A673 (cell line): ENCODE measurements around the gene CNTNAP4. TPM values are rescaled to one million over a fixed set of nuclear protein-coding genes. Genes with fewer than 3 reads are reported as not detected.

Experiments used
- BruUV-seq: library from RNA; stranded (reverse); fragments of 400-500 nt; replicated peaks from 2 replicates; lab custom pipeline; 2021; lab: Mats Ljungman, UMichigan
- CTCF ChIA-PET: fragments of 300-600 bp; sonication (Branson Sonifier 250); formaldehyde crosslinking; loops from one replicate; lab custom pipeline; 2022; ENCODE audit warnings: antibody characterized with exemption; lab: Charles Lee
- POLR2A ChIA-PET: fragments of 300-600 bp; sonication (Branson Sonifier 250); formaldehyde crosslinking; loops from one replicate; lab custom pipeline; 2022; ENCODE audit warnings: antibody characterized with exemption; ENCODE audit not compliant: low non-redundant PET; lab: Charles Lee
- DNase-seq: peaks from one replicate; pipeline ENCODE4 v3.0.0-alpha.2; 2015; ENCODE audit warnings: low spot score
- H3K27ac ChIP-seq: fragments of 200-600 bp; sonication (generic); 2 replicates; pipeline ENCODE4 v1.5.1; 2016; ENCODE audit warnings: mixed run types, low read depth, mild to moderate bottlenecking, mixed read lengths, antibody characterized with exemption, low read length; ENCODE audit not compliant: poor library complexity, severe bottlenecking
- H3K27me3 ChIP-seq: fragments of 200-600 bp; sonication (generic); replicated peaks from 2 replicates; pipeline ENCODE4 v1.6.1; 2017; ENCODE audit warnings: mixed run types, low read depth, mild to moderate bottlenecking, mixed read lengths, antibody characterized with exemption, low read length; ENCODE audit not compliant: insufficient read depth, poor library complexity
- H3K36me3 ChIP-seq: fragments of 200-600 bp; sonication (generic); 2 replicates; pipeline ENCODE4 v1.6.1; 2016; ENCODE audit warnings: mixed run types, mild to moderate bottlenecking, mixed read lengths, antibody characterized with exemption, low read length; ENCODE audit not compliant: insufficient read depth, poor library complexity, severe bottlenecking
- H3K4me1 ChIP-seq: fragments of 200-600 bp; sonication (generic); 2 replicates; pipeline ENCODE4 v1.6.1; 2017; ENCODE audit warnings: mixed run types, mild to moderate bottlenecking, mixed read lengths, antibody characterized with exemption, low read length; ENCODE audit not compliant: insufficient read depth, poor library complexity, severe bottlenecking
- H3K4me3 ChIP-seq: fragments of 200-600 bp; sonication (generic); 2 replicates; pipeline ENCODE4 v1.5.1; 2016; ENCODE audit warnings: low read depth, mixed run types, mild to moderate bottlenecking, mixed read lengths, low read length; ENCODE audit not compliant: poor library complexity, severe bottlenecking
- H3K9me3 ChIP-seq: fragments of 200-600 bp; sonication (generic); 2 replicates; pipeline ENCODE4 v1.6.1; 2016; ENCODE audit warnings: mixed run types, low read depth, mild to moderate bottlenecking, mixed read lengths, antibody characterized with exemption, low read length; ENCODE audit not compliant: poor library complexity, severe bottlenecking
- EZH2 ChIP-seq: fragments of 200-600 bp; sonication (generic); IDR thresholded peaks from 2 replicates; pipeline ENCODE4 v1.6.1; 2017; ENCODE audit warnings: borderline replicate concordance, low read depth, mild to moderate bottlenecking, mixed read lengths, antibody characterized with exemption, low read length; ENCODE audit not compliant: poor library complexity, severe bottlenecking
- intact Hi-C: fragments of 100-400 bp; cut with micrococcal nuclease; formaldehyde crosslinking; loops from one replicate; pipeline ENCODE4 v1.10.0; 2022; ENCODE audit not compliant: unreplicated experiment
- total RNA-seq: library from RNA; stranded (reverse); gene quantifications from 2 replicates; pipeline ENCODE4 v1.2.3, GENCODE V29; 2021
- TF ChIP-seq, protein P1 (sequence below): fragments of 300-800, 200-600 bp; sonication (generic); conservative IDR thresholded peaks from 2 replicates; pipeline ENCODE4 v1.5.1; 2017; ENCODE audit warnings: low read depth, mild to moderate bottlenecking, antibody characterized with exemption, low read length, moderate library complexity, mixed read lengths

CNTNAP4 gene
- total RNA-seq, 1 experiment from 2014 or later = not detected

DNA sequence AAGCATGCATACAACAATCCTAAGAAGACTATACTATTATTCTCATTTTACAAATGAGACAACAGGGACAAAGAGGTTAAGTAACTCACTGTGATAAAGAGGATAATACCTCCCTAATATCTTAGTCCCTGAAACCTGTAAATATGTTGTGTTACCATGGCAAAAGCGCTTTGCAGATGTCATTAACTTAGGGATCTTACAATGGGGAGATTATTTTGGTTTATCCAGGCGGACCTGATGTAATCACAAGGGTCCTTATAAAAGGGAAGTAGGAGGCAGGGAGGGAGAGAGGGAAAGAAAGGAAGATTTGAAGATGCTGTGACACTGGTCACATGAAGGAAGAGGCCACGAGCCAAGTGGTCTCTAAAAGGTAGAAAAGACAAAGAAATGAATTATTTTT is 164.7 kb downstream of the CNTNAP4 start:
- POLR2A ChIA-PET = no interaction called here
- intact Hi-C loops = no loop called here

DNA sequence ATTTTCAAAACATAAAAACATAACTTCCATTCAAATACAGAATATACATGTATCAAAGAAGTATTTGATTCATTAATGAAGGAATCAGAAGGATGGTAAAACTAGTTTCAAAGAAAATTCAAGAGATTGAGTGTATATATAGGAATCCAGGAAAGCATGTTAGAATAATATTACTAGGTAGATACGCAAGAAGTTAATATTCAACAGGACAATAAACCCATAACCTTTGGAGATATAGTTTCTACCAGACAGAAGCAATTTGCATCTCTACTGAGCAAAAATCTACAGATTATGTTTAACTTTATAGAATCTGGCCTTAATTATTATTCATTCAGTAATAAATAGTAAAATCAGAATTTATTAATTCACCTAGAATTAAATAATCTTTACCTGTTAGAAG is 166.8 kb downstream of the CNTNAP4 start:
- Histone ChIP-seq H3K36me3 (no peaks in the 10 kb centered on the region), H3K4me3 (no peak overlapping the region), H3K27me3 (peaks cover 7% of the 10 kb centered on the region), H3K4me1 (no peaks in the 10 kb centered on the region), H3K9me3 (no peaks in the 10 kb centered on the region), H3K27ac (no peak overlapping the region)
- CTCF ChIA-PET = no interaction called here
- no peak for DNase-seq
- BruUV-seq = no TSS peak
- POLR2A ChIA-PET = no interaction called here
- intact Hi-C loops = no loop called here
- no peak for TF ChIP-seq EZH2
- TF ChIP-seq, protein P1, sequence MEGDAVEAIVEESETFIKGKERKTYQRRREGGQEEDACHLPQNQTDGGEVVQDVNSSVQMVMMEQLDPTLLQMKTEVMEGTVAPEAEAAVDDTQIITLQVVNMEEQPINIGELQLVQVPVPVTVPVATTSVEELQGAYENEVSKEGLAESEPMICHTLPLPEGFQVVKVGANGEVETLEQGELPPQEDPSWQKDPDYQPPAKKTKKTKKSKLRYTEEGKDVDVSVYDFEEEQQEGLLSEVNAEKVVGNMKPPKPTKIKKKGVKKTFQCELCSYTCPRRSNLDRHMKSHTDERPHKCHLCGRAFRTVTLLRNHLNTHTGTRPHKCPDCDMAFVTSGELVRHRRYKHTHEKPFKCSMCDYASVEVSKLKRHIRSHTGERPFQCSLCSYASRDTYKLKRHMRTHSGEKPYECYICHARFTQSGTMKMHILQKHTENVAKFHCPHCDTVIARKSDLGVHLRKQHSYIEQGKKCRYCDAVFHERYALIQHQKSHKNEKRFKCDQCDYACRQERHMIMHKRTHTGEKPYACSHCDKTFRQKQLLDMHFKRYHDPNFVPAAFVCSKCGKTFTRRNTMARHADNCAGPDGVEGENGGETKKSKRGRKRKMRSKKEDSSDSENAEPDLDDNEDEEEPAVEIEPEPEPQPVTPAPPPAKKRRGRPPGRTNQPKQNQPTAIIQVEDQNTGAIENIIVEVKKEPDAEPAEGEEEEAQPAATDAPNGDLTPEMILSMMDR = no peak

More for the DNA sequence above, 164.7 kb downstream of the CNTNAP4 start:
- H3K9me3 ChIP-seq = no peaks in the 10 kb centered on the region
- H3K36me3 ChIP-seq = no peaks in the 10 kb centered on the region
- peaks cover 22% of the 10 kb centered on the region for H3K27me3 ChIP-seq
- no peak overlapping the region for H3K4me3 ChIP-seq
- no peak for DNase-seq
- no peaks in the 10 kb centered on the region for H3K4me1 ChIP-seq
- no TSS peak for BruUV-seq
- no peak overlapping the region for H3K27ac ChIP-seq
- CTCF ChIA-PET = no interaction called here
- TF ChIP-seq EZH2 = no peak
- TF ChIP-seq, protein P1 = no peak

DNA sequence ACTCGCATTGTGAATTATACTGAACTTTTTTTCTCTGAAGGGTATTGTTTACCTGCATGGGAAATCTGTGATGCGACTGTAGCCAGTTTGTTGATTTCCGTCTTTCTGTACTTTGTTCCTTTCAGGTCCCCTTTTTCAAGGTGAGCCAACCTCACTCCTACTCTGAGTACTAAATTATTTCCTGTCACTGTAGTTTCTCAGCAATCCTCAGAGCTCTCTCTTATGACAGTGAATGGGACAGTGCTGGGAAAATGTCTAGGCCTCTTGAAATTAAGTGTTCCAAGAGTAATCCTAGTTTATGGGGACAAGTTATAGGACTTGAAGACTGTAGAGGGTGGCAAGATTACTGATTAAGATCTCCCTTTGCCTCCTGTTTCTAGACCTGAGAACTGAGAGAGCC is 167.6 kb downstream of the CNTNAP4 start:
- peaks cover 2% of the 10 kb centered on the region for H3K27me3 ChIP-seq
- BruUV-seq = no TSS peak
- intact Hi-C loops = no loop called here
- TF ChIP-seq, protein P1 = no peak
- no peak for TF ChIP-seq EZH2
- CTCF ChIA-PET = no interaction called here
- POLR2A ChIA-PET = no interaction called here
- H3K4me3 ChIP-seq = no peak overlapping the region
- no peaks in the 10 kb centered on the region for H3K9me3 ChIP-seq
- no peak overlapping the region for H3K27ac ChIP-seq
- DNase-seq = no peak
- no peaks in the 10 kb centered on the region for H3K4me1 ChIP-seq
- H3K36me3 ChIP-seq = no peaks in the 10 kb centered on the region
